ENCODE data around the gene ETV6. TPM values are rescaled to one million over a fixed set of nuclear protein-coding genes. Genes with fewer than 3 reads are reported as not detected.

Gene ETV6
- total RNA-seq, 6 donors from 2014 or later = 22.2 to 93.2 (median 37.5) TPM

DNA sequence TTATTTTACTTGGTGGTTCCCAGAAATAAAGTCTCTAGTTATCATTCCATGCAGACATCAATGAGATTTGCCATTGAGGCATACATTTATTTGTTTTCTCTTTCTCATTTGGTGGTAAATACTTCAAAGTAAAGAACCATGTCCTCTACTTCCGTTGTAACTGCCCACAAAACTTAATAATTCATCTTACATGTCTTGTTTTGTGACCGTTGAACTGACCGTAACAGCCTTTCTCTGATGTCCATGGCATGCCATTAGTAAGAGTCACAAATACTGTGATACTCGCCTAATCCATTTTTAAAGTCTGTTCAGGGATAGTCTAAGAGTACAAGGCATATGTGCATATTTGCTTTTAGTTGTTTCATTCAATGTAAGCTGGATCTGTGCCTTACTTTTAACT is 145.3 kb downstream of the ETV6 start:
- 82 to 84% methylated on average over 4 of the region's 4 CpGs for WGBS, 2 donors
- H3K27me3 ChIP-seq = no peaks in the 10 kb centered on the region
- TF ChIP-seq POLR2AphosphoS5 (IDR thresholded peaks at IDR 0.05) = no peak
- TF ChIP-seq, protein P1, sequence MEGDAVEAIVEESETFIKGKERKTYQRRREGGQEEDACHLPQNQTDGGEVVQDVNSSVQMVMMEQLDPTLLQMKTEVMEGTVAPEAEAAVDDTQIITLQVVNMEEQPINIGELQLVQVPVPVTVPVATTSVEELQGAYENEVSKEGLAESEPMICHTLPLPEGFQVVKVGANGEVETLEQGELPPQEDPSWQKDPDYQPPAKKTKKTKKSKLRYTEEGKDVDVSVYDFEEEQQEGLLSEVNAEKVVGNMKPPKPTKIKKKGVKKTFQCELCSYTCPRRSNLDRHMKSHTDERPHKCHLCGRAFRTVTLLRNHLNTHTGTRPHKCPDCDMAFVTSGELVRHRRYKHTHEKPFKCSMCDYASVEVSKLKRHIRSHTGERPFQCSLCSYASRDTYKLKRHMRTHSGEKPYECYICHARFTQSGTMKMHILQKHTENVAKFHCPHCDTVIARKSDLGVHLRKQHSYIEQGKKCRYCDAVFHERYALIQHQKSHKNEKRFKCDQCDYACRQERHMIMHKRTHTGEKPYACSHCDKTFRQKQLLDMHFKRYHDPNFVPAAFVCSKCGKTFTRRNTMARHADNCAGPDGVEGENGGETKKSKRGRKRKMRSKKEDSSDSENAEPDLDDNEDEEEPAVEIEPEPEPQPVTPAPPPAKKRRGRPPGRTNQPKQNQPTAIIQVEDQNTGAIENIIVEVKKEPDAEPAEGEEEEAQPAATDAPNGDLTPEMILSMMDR (IDR thresholded peaks at IDR 0.05) = no peak
- no peak for TF ChIP-seq POLR2A (IDR thresholded peaks at IDR 0.05)
- TF ChIP-seq EP300 (IDR thresholded peaks at IDR 0.05) = no peak
- H3K36me3 ChIP-seq = no peaks in the 10 kb centered on the region
- DNase-seq (no peak), ATAC-seq (ENCODE audit: low FRiP score in 2 of 2) (no peak)
- peak overlapping the region in 2 of 4 donors; percentile 6 to 14 for H3K27ac ChIP-seq
- H3K9me3 ChIP-seq = no peaks in the 10 kb centered on the region
- peaks cover 35 to 47% (median 42%) of the 10 kb centered on the region in 4 donors for H3K4me1 ChIP-seq
- no peak overlapping the region for H3K4me3 ChIP-seq

DNA sequence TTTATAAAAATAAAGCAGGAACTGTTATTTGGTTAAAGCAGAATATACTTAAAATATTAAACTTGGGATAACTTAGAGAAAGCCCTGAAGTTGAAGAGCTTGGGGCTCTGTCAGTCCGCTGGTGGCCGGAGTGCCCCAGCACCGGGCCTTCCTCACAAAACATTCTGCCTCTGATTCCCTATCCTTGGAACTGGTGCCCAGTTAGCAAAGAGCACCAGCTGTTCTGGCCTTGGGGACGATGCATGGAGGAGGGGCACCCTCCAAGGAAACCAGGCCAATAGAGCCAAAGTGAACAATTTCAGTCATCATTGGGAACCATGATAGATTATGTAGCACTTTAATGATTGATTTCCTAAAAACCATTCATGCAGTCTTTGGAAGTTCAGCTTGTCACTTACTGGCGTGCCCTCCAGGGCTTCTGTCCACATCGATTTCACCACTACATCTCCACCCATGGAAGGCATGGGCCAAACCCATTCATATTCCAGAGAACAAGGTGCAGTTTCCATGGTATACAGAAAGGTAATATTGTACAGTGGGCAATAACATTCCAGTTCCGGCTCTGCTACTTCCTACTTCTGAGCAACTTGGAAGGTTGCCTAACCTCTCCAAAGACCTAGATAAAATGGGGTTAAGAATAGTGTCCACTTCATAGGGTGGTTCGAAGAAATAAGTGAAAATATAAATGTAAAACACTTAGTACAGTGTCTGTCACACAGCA is 145.9 kb downstream of the ETV6 start:
- Histone ChIP-seq H3K4me3 (no peak overlapping the region), H3K9me3 (no peaks in the 10 kb centered on the region), H3K4me1 (peaks cover 35 to 47% (median 42%) of the 10 kb centered on the region in 4 donors), H3K36me3 (no peaks in the 10 kb centered on the region), H3K27me3 (no peaks in the 10 kb centered on the region), H3K27ac (no peak overlapping the region)
- WGBS, 2 donors = 64 to 66% methylated on average over 8 of the region's 8 CpGs
- no peak for DNase-seq
- ATAC-seq (ENCODE audit: low FRiP score in 2 of 2) = peak in 1 of 2 donors; percentile 28
- TF ChIP-seq, protein P1 (IDR thresholded peaks at IDR 0.05) = no peak
- TF ChIP-seq POLR2A (IDR thresholded peaks at IDR 0.05) (no peak), EP300 (IDR thresholded peaks at IDR 0.05) (no peak), POLR2AphosphoS5 (IDR thresholded peaks at IDR 0.05) (no peak)

DNA sequence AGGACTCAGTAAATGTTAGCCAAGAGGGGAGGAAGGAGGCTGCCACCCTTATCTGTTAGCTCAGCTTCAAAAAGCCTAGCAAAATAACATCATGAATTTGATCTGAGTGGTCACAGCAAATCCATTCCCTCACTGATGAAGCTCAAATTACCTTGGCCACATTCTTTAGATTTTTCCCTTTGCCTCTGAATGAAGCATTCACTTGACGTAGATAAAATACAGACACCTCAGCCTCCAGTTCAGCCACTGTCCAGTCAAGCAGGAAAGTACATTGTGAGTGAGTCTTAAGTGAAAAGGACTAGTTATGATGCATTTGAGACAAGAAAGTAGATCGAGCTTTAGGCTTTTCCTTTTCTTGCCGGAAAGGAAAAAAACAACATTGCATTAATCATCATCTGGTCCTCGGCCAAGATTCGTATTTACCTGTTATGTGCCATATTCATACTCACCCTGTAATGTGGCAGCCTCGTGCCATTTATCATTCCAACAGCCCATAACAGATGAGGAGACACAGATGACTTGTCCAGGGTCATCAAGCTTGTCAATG is 146.5 kb downstream of the ETV6 start:
- TF ChIP-seq, protein P1 (IDR thresholded peaks at IDR 0.05) = no peak
- TF ChIP-seq POLR2AphosphoS5 (IDR thresholded peaks at IDR 0.05) (no peak), POLR2A (IDR thresholded peaks at IDR 0.05) (no peak), EP300 (IDR thresholded peaks at IDR 0.05) (no peak)
- H3K27ac ChIP-seq = no peak overlapping the region
- no peaks in the 10 kb centered on the region for H3K27me3 ChIP-seq
- 55 to 66% methylated on average over 6 of the region's 6 CpGs for WGBS, 2 donors
- ATAC-seq (ENCODE audit: low FRiP score in 2 of 2) (no peak), DNase-seq (no peak)
- H3K4me3 ChIP-seq = no peak overlapping the region
- peaks cover 35 to 47% (median 42%) of the 10 kb centered on the region in 4 donors for H3K4me1 ChIP-seq
- H3K9me3 ChIP-seq = no peaks in the 10 kb centered on the region
- H3K36me3 ChIP-seq = no peaks in the 10 kb centered on the region

DNA sequence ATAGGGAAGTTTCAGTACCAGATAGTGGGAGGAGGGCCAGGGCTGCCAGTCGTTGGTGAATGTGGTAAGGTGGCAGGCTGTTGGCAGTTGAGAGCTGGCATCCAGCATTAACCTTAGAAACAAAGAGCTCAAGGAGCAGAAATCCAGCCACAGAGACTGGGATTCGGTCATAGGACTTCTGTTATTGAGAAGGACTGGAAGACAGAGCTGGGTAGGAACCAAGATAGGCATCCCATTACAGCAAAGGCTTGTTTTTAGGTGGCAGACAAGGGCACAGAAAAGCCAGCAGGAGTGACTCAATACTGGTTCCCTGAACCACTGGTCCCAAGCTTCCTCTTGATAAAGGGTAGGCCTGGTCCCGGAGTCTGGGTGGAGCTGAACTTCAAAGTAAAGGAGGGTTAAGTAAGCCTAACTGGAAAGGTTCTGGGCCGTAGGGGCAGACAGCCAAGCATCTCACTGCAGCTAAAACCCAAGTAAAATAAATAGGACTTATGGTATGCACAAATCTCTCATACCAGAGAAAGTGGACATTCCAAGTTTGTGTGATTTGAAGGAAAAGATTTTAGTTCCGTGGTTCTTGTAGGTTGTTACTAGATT is 147.9 kb downstream of the ETV6 start:
- Histone ChIP-seq H3K27me3 (no peaks in the 10 kb centered on the region), H3K9me3 (no peaks in the 10 kb centered on the region), H3K36me3 (no peaks in the 10 kb centered on the region), H3K4me1 (peaks cover 35 to 54% (median 42%) of the 10 kb centered on the region in 4 donors), H3K27ac (peak overlapping the region; percentile 10 to 63 (median 32)), H3K4me3 (no peak overlapping the region)
- DNase-seq (peak in 1 of 2 donors; percentile 41), ATAC-seq (ENCODE audit: low FRiP score in 2 of 2) (peak in 1 of 2 donors; percentile 42)
- WGBS, 2 donors = 48 to 51% methylated on average over 5 of the region's 5 CpGs
- TF ChIP-seq, protein P1 (IDR thresholded peaks at IDR 0.05) = no peak
- TF ChIP-seq POLR2AphosphoS5 (IDR thresholded peaks at IDR 0.05) (no peak), POLR2A (IDR thresholded peaks at IDR 0.05) (no peak), EP300 (IDR thresholded peaks at IDR 0.05) (no peak)

All from upper lobe of left lung (tissue), 6 donors.